Skeletal muscle tissue (tissue), 4 donors: ENCODE measurements around the gene SPATA22. TPM values are rescaled to one million over a fixed set of nuclear protein-coding genes. Genes with fewer than 3 reads are reported as not detected.
"Not testable (repeated sequence)": the region's sequence is repeated elsewhere in the genome, so short reads cannot be mapped to it uniquely, and the experiment has no call there.

Source experiments
- H3K27ac ChIP-seq: one replicate; pipeline ENCODE4 v1.7.0; 2013; ENCODE audit warnings: mild to moderate bottlenecking, low read depth, low read length, inconsistent platforms
- H3K27me3 ChIP-seq, 3 donors: one replicate each; pipeline ENCODE4 v1.7.0; 2013; ENCODE audit warnings: low read length in 3 of 3; ENCODE audit not compliant: control insufficient read depth in 3 of 3, insufficient read depth in 3 of 3
- H3K36me3 ChIP-seq, 3 donors: one replicate each; pipeline ENCODE4 v1.7.0; 2013; ENCODE audit warnings: low read length in 3 of 3; ENCODE audit not compliant: control insufficient read depth in 3 of 3, insufficient read depth in 3 of 3
- H3K4me1 ChIP-seq, 3 donors: one replicate each; pipeline ENCODE4 v1.7.0; 2013; ENCODE audit warnings: low read length in 3 of 3, mild to moderate bottlenecking in 3 of 3; ENCODE audit not compliant: control insufficient read depth in 3 of 3, insufficient read depth in 3 of 3
- H3K4me3 ChIP-seq, 3 donors: one replicate each; pipeline ENCODE4 v1.7.0; 2013; ENCODE audit warnings: low read length in 3 of 3
- H3K9ac ChIP-seq, 3 donors: one replicate each; pipeline ENCODE4 v1.7.0; 2013; ENCODE audit warnings: low read length in 3 of 3, mild to moderate bottlenecking in 3 of 3, moderate library complexity in 2 of 3, low read depth in 1 of 3
- H3K9me3 ChIP-seq, 3 donors: one replicate each; pipeline ENCODE4 v1.7.0; 2013; ENCODE audit warnings: low read length in 3 of 3; ENCODE audit not compliant: control insufficient read depth in 3 of 3
- total RNA-seq: library from RNA; depleted of rRNA; stranded (reverse); fragments of >200 nt; gene quantifications from one replicate; pipeline ENCODE4 v1.2.3, GENCODE V29; 2014
- donor health status: Osteomylitis.

SPATA22 gene
- total RNA-seq, 1 donor from 2014 or later, result 2.1 TPM

DNA sequence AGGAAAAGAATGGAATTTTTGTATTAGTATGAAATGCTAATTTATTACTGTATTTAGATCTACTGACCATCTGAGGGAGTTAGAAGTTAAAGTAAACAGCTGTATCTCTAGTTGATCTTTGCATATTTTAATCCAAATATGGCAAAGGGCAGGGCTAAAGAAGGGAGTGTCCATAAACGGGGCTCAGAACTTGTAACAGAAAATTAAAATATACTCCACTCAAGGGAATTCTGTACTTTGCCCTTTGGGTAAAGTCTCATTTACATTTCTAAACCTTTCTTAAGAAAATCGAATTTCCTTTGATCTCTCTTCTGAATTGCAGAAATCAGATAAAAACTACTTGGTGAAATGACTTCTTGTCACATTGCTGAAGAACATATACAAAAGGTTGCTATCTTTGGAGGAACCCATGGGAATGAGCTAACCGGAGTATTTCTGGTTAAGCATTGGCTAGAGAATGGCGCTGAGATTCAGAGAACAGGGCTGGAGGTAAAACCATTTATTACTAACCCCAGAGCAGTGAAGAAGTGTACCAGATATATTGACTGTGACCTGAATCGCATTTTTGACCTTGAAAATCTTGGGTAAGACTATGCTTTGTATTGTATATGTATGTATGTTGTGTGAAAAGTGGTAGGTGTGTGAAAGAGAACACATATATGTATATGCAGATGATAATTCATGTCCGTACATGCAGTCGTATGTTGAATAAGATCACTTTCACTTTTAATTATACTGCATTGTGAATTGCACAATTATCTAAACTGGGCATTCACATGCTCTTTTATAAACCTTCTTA lies 4.4 kb upstream of the SPATA22 start, which contains the start of gene ASPA:
TSS of gene ASPA (plus strand) at position 186 of the 799 bp plus-strand sequence. CDS start at position 349, 163 bp downstream.
- H3K27ac ChIP-seq, result peak within 1 kb of the TSS; percentile 69
- H3K4me3 ChIP-seq, result peak within 1 kb of the TSS; percentile 64 to 92 (median 68)
- H3K36me3 ChIP-seq, result no peaks in the 10 kb centered on the region
- peaks cover 0 to 3% (median 0%) of the 10 kb centered on the region in 3 donors for H3K4me1 ChIP-seq
- H3K9me3 ChIP-seq, result no peaks in the 10 kb centered on the region
- peak within 1 kb of the TSS; percentile 68 to 89 (median 75) for H3K9ac ChIP-seq
- no peaks in the 10 kb centered on the region for H3K27me3 ChIP-seq

DNA sequence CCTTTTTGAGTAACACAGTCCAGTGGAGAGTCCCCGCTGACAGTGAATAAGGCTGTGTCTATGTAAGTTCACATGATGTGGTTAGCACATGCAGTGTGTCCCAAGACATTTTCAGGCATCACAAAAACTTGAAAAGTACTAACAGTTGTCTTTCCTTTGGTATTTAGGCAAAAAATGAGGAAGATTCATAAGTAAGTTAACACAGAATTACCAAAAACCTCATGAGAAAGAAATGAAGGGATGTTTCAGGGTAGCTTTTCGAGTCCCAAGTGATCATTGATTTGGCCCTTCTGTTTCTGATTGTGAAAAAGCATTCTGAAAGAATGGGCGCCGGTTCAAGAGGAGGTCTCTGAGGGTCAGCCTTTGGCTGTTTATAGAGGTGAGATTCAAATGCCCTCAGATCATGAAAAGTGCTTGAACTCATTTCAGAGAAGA lies 3.6 kb upstream of the SPATA22 start:
- Histone ChIP-seq H3K4me3 (peak overlapping the region in 1 of 3 donors; percentile 92), H3K27me3 (no peaks in the 10 kb centered on the region), H3K36me3 (no peaks in the 10 kb centered on the region), H3K4me1 (peaks cover 0 to 3% (median 0%) of the 10 kb centered on the region in 3 donors), H3K9ac (peak overlapping the region in 1 of 3 donors; percentile 68), H3K9me3 (no peaks in the 10 kb centered on the region), H3K27ac (peak overlapping the region; percentile 69)

GRCh38 chr17:3474212-3474611 lies 2.6 kb upstream of the SPATA22 start:
- no peaks in the 10 kb centered on the region for H3K36me3 ChIP-seq
- H3K4me1 ChIP-seq, result peaks cover 0 to 3% (median 0%) of the 10 kb centered on the region in 3 donors
- no peaks in the 10 kb centered on the region for H3K9me3 ChIP-seq
- no peak overlapping the region for H3K4me3 ChIP-seq
- no peaks in the 10 kb centered on the region for H3K27me3 ChIP-seq
- no peak overlapping the region for H3K9ac ChIP-seq
- H3K27ac ChIP-seq, result peak overlapping the region; percentile 69

GRCh38 chr17:3472137-3472536 lies 518 bp upstream of the SPATA22 start:
- Histone ChIP-seq H3K9me3 (no peaks in the 10 kb centered on the region), H3K36me3 (no peaks in the 10 kb centered on the region), H3K9ac (no peak overlapping the region), H3K4me3 (no peak overlapping the region), H3K27ac (no peak overlapping the region), H3K27me3 (no peaks in the 10 kb centered on the region), H3K4me1 (peaks cover 0 to 3% (median 0%) of the 10 kb centered on the region in 3 donors)

DNA sequence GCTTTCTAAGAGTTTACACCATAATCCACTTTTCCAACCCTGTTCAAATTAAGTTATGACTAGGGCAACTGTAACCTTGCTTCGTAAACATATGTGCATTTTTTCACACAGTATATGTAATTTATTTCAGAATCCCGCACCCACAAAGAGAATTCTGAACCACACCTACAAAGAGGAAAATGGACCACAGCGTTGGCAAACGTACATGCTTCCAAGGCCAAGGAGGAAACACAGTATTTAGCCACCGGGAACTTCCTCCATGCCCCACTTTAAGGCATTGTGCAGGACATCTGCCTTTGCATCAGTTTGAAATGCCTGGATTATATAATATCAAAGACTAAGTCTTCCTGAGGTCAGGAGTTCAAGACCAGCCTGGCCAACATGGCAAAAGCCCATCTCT lies 2.1 kb downstream of the SPATA22 start:
- H3K9ac ChIP-seq, result no peak overlapping the region
- no peak overlapping the region for H3K27ac ChIP-seq
- H3K9me3 ChIP-seq, result no peaks in the 10 kb centered on the region
- no peaks in the 10 kb centered on the region for H3K36me3 ChIP-seq
- no peaks in the 10 kb centered on the region for H3K4me1 ChIP-seq
- H3K4me3 ChIP-seq, result no peak overlapping the region
- H3K27me3 ChIP-seq, result no peaks in the 10 kb centered on the region

DNA sequence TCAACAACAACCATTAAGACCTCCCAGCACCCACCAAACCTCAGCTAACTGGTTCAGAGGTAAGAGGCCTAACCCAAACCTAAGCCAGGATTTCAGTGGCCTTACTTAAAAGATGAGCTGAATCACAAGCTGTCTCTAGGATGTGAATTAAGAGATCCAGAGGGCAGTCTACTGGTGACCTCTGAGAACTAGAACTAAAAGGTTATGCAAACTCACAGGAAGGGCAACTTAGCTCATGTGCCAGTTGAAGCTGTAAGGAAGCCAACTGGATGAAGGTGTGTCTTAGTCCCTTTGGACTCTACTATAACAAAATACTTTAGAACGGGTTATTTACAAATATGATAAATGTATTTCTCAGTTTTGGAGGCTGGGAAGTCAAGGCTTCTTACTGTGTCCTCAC lies 5.3 kb downstream of the SPATA22 start:
- not testable (repeated sequence) for H3K4me3 ChIP-seq, H3K9me3 ChIP-seq, H3K27ac ChIP-seq, H3K27me3 ChIP-seq, H3K9ac ChIP-seq, H3K36me3 ChIP-seq, H3K4me1 ChIP-seq

DNA sequence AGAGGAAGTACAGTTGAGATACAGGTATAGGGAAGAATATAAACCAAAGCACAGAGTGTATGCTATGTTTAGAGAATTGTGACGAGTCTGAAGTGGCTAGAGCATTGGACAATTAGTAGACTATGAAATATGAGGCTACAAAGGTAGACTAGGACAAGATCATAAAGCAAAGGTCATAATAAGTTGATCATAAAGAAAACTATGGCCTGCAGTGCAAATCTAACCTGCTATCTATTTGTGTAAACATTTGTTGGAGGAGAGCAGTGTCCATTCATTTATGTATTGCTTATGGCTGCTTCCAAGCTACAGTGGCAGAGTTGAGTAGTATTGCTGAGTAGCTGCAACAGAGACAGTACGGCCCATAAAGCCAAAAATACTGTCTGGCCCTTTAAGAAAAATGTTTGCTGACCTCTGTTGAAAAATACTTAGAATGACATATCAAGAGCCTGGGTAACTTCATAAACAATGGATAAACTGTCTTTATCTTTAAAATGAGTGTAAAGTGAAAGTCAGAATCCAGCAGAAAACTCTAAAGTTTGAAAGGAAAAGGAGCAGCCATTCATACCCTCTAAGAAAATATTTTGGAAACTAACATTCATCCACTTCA lies 23.5 kb downstream of the SPATA22 start:
- H3K27ac ChIP-seq, result no peak overlapping the region
- no peaks in the 10 kb centered on the region for H3K36me3 ChIP-seq
- no peak overlapping the region for H3K9ac ChIP-seq
- no peaks in the 10 kb centered on the region for H3K27me3 ChIP-seq
- H3K4me3 ChIP-seq, result no peak overlapping the region
- no peaks in the 10 kb centered on the region for H3K4me1 ChIP-seq
- no peaks in the 10 kb centered on the region for H3K9me3 ChIP-seq

- Histone ChIP-seq H3K4me3 (no peak overlapping the region), H3K9me3 (no peaks in the 10 kb centered on the region), H3K27me3 (no peaks in the 10 kb centered on the region), H3K36me3 (no peaks in the 10 kb centered on the region), H3K9ac (no peak overlapping the region), H3K27ac (no peak overlapping the region), H3K4me1 (no peaks in the 10 kb centered on the region)
These were observed 24.0 kb downstream of the SPATA22 start for GRCh38 chr17:3447625-3448024.

- no peak overlapping the region for H3K9ac ChIP-seq
- H3K27me3 ChIP-seq, result no peaks in the 10 kb centered on the region
- H3K36me3 ChIP-seq, result no peaks in the 10 kb centered on the region
- no peaks in the 10 kb centered on the region for H3K9me3 ChIP-seq
- no peaks in the 10 kb centered on the region for H3K4me1 ChIP-seq
- no peak overlapping the region for H3K27ac ChIP-seq
- no peak overlapping the region for H3K4me3 ChIP-seq
These were observed 31.2 kb downstream of the SPATA22 start for GRCh38 chr17:3440451-3440850.

- no peaks in the 10 kb centered on the region for H3K27me3 ChIP-seq
- no peak overlapping the region for H3K27ac ChIP-seq
These were observed 33.3 kb downstream of the SPATA22 start for GRCh38 chr17:3438368-3438767.

More at GRCh38 chr17:3438368-3438767, 33.3 kb downstream of the SPATA22 start:
- Histone ChIP-seq H3K9ac (no peak overlapping the region), H3K4me1 (no peaks in the 10 kb centered on the region), H3K4me3 (no peak overlapping the region), H3K9me3 (no peaks in the 10 kb centered on the region), H3K36me3 (no peaks in the 10 kb centered on the region)
